CD8-positive, alpha-beta memory T cell (primary cell): ENCODE data around the gene NCS1. TPM values are rescaled to one million over a fixed set of nuclear protein-coding genes. Genes with fewer than 3 reads are reported as not detected.

Experiments used
- CTCF ChIA-PET: fragments of 350-600 bp; sonication (Branson Sonifier 250); formaldehyde crosslinking; loops from one replicate; lab custom pipeline; 2021; ENCODE audit warnings: antibody characterized with exemption; lab: Charles Lee
- POLR2A ChIA-PET: fragments of 350-600 bp; sonication (Branson Sonifier 250); formaldehyde crosslinking; loops from one replicate; lab custom pipeline; 2021; ENCODE audit warnings: antibody characterized with exemption; lab: Charles Lee
- DNase-seq, 5 donors: peaks; one replicate each; pipeline versions ENCODE4 v3.0.0 to v3.0.0-alpha.2; 2020 to 2022; ENCODE audit warnings: mixed read lengths in 1 of 5
- H3K27ac ChIP-seq: one replicate; pipeline ENCODE4 v1.7.0; 2013; ENCODE audit warnings: low read depth, mild to moderate bottlenecking, low read length, moderate library complexity
- H3K27me3 ChIP-seq: 2 replicates; pipeline ENCODE4 v1.7.0; 2013; ENCODE audit warnings: low read length, mild to moderate bottlenecking; ENCODE audit not compliant: insufficient read depth, poor library complexity, severe bottlenecking
- H3K36me3 ChIP-seq: 2 replicates; pipeline ENCODE4 v1.7.0; 2013; ENCODE audit warnings: mild to moderate bottlenecking, low read length, moderate library complexity; ENCODE audit not compliant: insufficient read depth
- H3K4me1 ChIP-seq: 2 replicates; pipeline ENCODE4 v1.7.0; 2013; ENCODE audit warnings: mild to moderate bottlenecking, low read length, moderate library complexity; ENCODE audit not compliant: insufficient read depth
- H3K4me3 ChIP-seq: 2 replicates; pipeline ENCODE4 v1.7.0; 2013; ENCODE audit warnings: mild to moderate bottlenecking, low read length
- H3K9me3 ChIP-seq: 2 replicates; pipeline ENCODE4 v1.7.0; 2013; ENCODE audit warnings: mild to moderate bottlenecking, low read length
- H3K27ac Mint-ChIP-seq, 8 donors: one replicate each; pipeline ENCODE4 v1.8.0; 2020 to 2021; ENCODE audit warnings: mixed read lengths in 8 of 8, mild to moderate bottlenecking in 6 of 8, inconsistent platforms in 3 of 8, moderate library complexity in 3 of 8
- H3K27me3 Mint-ChIP-seq, 2 donors: one replicate each; pipeline ENCODE4 v1.8.0; 2020 to 2021; ENCODE audit warnings: mixed read lengths in 2 of 2, mild to moderate bottlenecking in 1 of 2, moderate library complexity in 1 of 2
- H3K36me3 Mint-ChIP-seq, 3 donors: one replicate each; pipeline ENCODE4 v1.8.0; 2020 to 2021; ENCODE audit warnings: mixed read lengths in 3 of 3, inconsistent platforms in 1 of 3, mild to moderate bottlenecking in 1 of 3
- H3K4me1 Mint-ChIP-seq, 3 donors: one replicate each; pipeline ENCODE4 v1.8.0; 2020 to 2021; ENCODE audit warnings: mixed read lengths in 3 of 3, inconsistent platforms in 1 of 3, mild to moderate bottlenecking in 1 of 3
- H3K4me3 Mint-ChIP-seq, 7 donors: one replicate each; pipeline ENCODE4 v1.8.0; 2020 to 2021; ENCODE audit warnings: mixed read lengths in 7 of 7, mild to moderate bottlenecking in 6 of 7, moderate library complexity in 4 of 7, inconsistent platforms in 2 of 7
- H3K9me3 Mint-ChIP-seq, 5 donors: one replicate each; pipeline ENCODE4 v1.8.0; 2020 to 2022; ENCODE audit warnings: mixed read lengths in 5 of 5, mild to moderate bottlenecking in 3 of 5, moderate library complexity in 2 of 5, inconsistent platforms in 1 of 5
- polyA plus RNA-seq: library from polyadenylated mRNA; unstranded; fragments of 300-500 nt; fragmentation: Illumina TruSeq; gene quantifications from one replicate; pipeline ENCODE4 v1.2.3, GENCODE V29; 2021
- total RNA-seq, 2 experiments: library from RNA; stranded (reverse); gene quantifications; one replicate each; pipeline ENCODE4 v1.2.3, GENCODE V29; 2021

The NCS1 gene
- total and polyA plus RNA-seq, 3 experiments from 2014 or later = 0.54 to 24.3 (median 23.6) TPM

- H3K27me3 ChIP-seq = peaks cover 10% of the 10 kb centered on the region
- POLR2A ChIA-PET = no interaction called here
- peaks cover 10 to 15% (median 10%) of the 10 kb centered on the region in 3 donors for H3K4me1 Mint-ChIP-seq
- no peak overlapping the region for H3K4me3 ChIP-seq
- H3K27me3 Mint-ChIP-seq = peaks cover 6 to 24% of the 10 kb centered on the region in 2 donors
- H3K4me1 ChIP-seq = no peaks in the 10 kb centered on the region
- no peak overlapping the region for H3K27ac ChIP-seq
- no peaks in the 10 kb centered on the region for H3K36me3 ChIP-seq
- CTCF ChIA-PET = no interaction called here
- H3K9me3 ChIP-seq = no peaks in the 10 kb centered on the region
- DNase-seq = peak in 4 of 5 donors; percentile 18 to 62 (median 38)
- H3K9me3 Mint-ChIP-seq = no peaks in the 10 kb centered on the region
- H3K36me3 Mint-ChIP-seq = no peaks in the 10 kb centered on the region
- peak overlapping the region; percentile 54 to 83 (median 75) for H3K4me3 Mint-ChIP-seq
- H3K27ac Mint-ChIP-seq = peak overlapping the region in 1 of 8 donors; percentile 66
Observed at GRCh38 chr9:130172858-130173665, 858 bp downstream of the NCS1 start.

GRCh38 chr9:130173666-130173983 is 1.4 kb downstream of the NCS1 start:
- no peak for DNase-seq
- H3K36me3 ChIP-seq = no peaks in the 10 kb centered on the region
- H3K27me3 Mint-ChIP-seq = peaks cover 6 to 24% of the 10 kb centered on the region in 2 donors
- H3K4me3 Mint-ChIP-seq = peak overlapping the region; percentile 54 to 83 (median 70)
- H3K27ac Mint-ChIP-seq = peak overlapping the region in 1 of 8 donors; percentile 29
- H3K4me3 ChIP-seq = no peak overlapping the region
- no peak overlapping the region for H3K27ac ChIP-seq
- no peaks in the 10 kb centered on the region for H3K9me3 Mint-ChIP-seq
- H3K4me1 Mint-ChIP-seq = peaks cover 10 to 15% (median 10%) of the 10 kb centered on the region in 3 donors
- H3K4me1 ChIP-seq = no peaks in the 10 kb centered on the region
- CTCF ChIA-PET = no interaction called here
- POLR2A ChIA-PET = no interaction called here
- H3K27me3 ChIP-seq = peaks cover 10% of the 10 kb centered on the region
- H3K9me3 ChIP-seq = no peaks in the 10 kb centered on the region
- no peaks in the 10 kb centered on the region for H3K36me3 Mint-ChIP-seq

- Histone ChIP-seq H3K4me3 (no peak overlapping the region), H3K9me3 (no peaks in the 10 kb centered on the region), H3K4me1 (no peaks in the 10 kb centered on the region), H3K27me3 (peaks cover 10% of the 10 kb centered on the region), H3K27ac (no peak overlapping the region), H3K36me3 (no peaks in the 10 kb centered on the region)
- POLR2A ChIA-PET = no interaction called here
- Mint-ChIP-seq H3K9me3 (no peaks in the 10 kb centered on the region), H3K36me3 (no peaks in the 10 kb centered on the region), H3K4me1 (peaks cover 10 to 15% (median 10%) of the 10 kb centered on the region in 3 donors), H3K27ac (peak overlapping the region in 1 of 8 donors; percentile 29), H3K4me3 (peak overlapping the region; percentile 54 to 82 (median 70)), H3K27me3 (peaks cover 4 to 24% of the 10 kb centered on the region in 2 donors)
- CTCF ChIA-PET = interaction anchor here (2.6 kb wide), 1 partner anchor 66 kb away, joined by 8 read pairs; no protein-coding TSS in a partner anchor
- no peak for DNase-seq
Observed at GRCh38 chr9:130174025-130174424, 1.8 kb downstream of the NCS1 start.

GRCh38 chr9:130174920-130175321 is 2.7 kb downstream of the NCS1 start:
- CTCF ChIA-PET = interaction anchor here (0.9 to 2.6 kb wide), 2 partner anchors 9 to 67 kb away, joined by 3 to 8 read pairs; no protein-coding TSS in a partner anchor
- Mint-ChIP-seq H3K27me3 (peaks cover 3 to 24% of the 10 kb centered on the region in 2 donors), H3K4me3 (peak overlapping the region in 5 of 7 donors; percentile 17 to 68 (median 61)), H3K4me1 (peaks cover 10 to 15% (median 10%) of the 10 kb centered on the region in 3 donors), H3K36me3 (no peaks in the 10 kb centered on the region), H3K27ac (no peak overlapping the region), H3K9me3 (no peaks in the 10 kb centered on the region)
- POLR2A ChIA-PET = interaction anchor here (0.6 kb wide), 2 partner anchors 21 to 23 kb away, joined by 3 to 4 read pairs; no protein-coding TSS in a partner anchor
- Histone ChIP-seq H3K9me3 (no peaks in the 10 kb centered on the region), H3K4me3 (no peak overlapping the region), H3K27ac (no peak overlapping the region), H3K27me3 (peaks cover 10% of the 10 kb centered on the region), H3K4me1 (no peaks in the 10 kb centered on the region), H3K36me3 (no peaks in the 10 kb centered on the region)
- DNase-seq = no peak

DNA sequence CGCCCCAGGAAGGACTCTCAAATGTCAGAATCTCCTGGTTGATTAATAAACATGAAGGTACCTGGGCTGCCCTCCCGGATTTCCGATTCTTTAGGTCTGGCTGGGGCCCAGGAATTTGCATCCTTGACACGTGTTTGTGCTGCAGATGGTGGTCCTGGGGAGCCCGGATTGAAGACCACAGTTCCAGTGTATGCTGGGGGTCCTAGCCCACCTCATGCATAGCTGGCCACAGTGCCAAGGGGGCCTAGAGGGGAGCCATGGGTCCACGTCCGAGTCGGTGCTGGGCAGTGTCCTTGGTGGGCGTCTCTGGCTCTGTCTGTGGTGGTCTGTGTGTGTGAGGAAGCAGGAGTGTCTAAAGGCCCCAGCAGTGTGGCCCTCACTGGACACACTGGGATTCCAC is 3.2 kb downstream of the NCS1 start:
- Histone ChIP-seq H3K27ac (no peak overlapping the region), H3K4me1 (no peaks in the 10 kb centered on the region), H3K9me3 (no peaks in the 10 kb centered on the region), H3K4me3 (no peak overlapping the region), H3K36me3 (no peaks in the 10 kb centered on the region), H3K27me3 (peaks cover 10% of the 10 kb centered on the region)
- H3K36me3 Mint-ChIP-seq = no peaks in the 10 kb centered on the region
- peaks cover 10 to 15% (median 10%) of the 10 kb centered on the region in 3 donors for H3K4me1 Mint-ChIP-seq
- DNase-seq = no peak
- H3K27ac Mint-ChIP-seq = no peak overlapping the region
- H3K4me3 Mint-ChIP-seq = no peak overlapping the region
- POLR2A ChIA-PET = no interaction called here
- H3K9me3 Mint-ChIP-seq = no peaks in the 10 kb centered on the region
- CTCF ChIA-PET = interaction anchor here (2.6 kb wide), 1 partner anchor 68 kb away, joined by 8 read pairs; no protein-coding TSS in a partner anchor
- peaks cover 3 to 24% of the 10 kb centered on the region in 2 donors for H3K27me3 Mint-ChIP-seq

DNA sequence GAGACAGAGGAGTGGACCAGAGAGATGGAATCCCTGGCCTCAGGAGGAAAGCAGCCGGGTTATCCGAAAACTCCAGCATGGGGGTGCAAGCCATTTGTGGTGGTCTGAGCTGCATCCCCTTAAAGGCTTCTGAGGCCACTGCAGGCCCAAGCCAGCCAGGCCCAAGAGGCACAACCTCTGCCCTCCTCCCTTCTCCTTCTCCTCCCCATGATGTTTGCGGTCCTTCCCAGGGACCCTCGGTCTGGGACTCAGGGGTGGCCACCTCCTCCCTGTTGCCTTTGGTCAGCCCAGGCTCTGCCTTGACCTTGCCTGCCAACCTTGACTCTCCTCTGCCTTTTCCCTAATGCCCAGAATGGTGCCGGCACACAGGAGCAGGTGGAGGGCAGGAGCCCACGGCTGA is 4.6 kb downstream of the NCS1 start:
- H3K36me3 Mint-ChIP-seq = no peaks in the 10 kb centered on the region
- H3K36me3 ChIP-seq = no peaks in the 10 kb centered on the region
- POLR2A ChIA-PET = no interaction called here

DNA sequence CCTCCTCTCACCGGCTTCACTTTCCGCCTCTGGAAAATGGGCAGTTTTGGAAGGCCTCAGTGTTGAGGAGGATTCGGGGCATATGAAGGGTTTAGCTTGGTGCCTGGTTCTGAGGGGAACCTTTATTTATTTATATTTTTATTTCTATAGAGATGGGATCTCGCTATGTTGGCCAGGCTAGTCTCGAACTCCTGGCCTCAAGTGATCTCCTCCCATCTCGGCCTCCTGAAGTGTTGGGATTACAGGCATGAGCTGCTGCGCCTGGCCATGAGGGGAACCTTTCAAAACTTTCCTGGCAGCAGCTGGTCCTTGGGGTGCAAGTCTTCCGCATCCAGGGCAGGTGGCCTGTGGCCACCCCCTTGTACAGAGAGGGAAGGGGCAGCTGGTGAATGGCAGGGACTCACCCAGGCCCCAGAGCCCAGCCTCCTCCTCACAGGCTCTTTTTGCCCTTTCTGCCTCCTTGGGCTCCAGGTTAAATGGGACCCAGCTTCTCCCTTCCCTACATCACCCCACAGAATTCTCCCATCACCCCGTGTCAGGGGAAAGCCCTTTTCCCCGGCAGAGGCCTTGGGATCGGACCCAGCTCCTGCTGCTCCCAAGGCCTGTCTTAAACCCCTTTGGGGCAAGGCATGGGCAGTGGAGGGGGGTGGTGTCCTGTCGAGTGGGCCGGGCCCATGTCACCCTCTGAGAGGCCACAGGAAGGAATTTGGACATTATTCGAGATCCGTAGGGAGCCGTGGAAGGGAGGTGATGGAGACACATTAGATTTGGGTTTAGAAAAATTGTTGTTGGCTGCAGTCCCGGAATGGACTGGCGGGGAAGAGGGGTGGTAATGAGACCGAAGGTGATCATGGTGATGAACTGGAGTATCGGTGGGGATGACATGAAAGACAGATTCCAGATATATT is 5.9 kb downstream of the NCS1 start:
- no peak for DNase-seq
- no peaks in the 10 kb centered on the region for H3K9me3 ChIP-seq
- Mint-ChIP-seq H3K4me1 (peaks cover 5 to 9% (median 7%) of the 10 kb centered on the region in 3 donors), H3K27ac (no peak overlapping the region), H3K36me3 (no peaks in the 10 kb centered on the region), H3K4me3 (no peak overlapping the region), H3K27me3 (peaks cover 0 to 17% of the 10 kb centered on the region in 2 donors), H3K9me3 (no peaks in the 10 kb centered on the region)
- H3K36me3 ChIP-seq = no peaks in the 10 kb centered on the region
- H3K27me3 ChIP-seq = peaks cover 10% of the 10 kb centered on the region
- no peak overlapping the region for H3K4me3 ChIP-seq
- POLR2A ChIA-PET = no interaction called here
- H3K27ac ChIP-seq = no peak overlapping the region
- CTCF ChIA-PET = no interaction called here
- no peaks in the 10 kb centered on the region for H3K4me1 ChIP-seq

More for the DNA sequence above, 4.6 kb downstream of the NCS1 start:
- peaks cover 0 to 18% of the 10 kb centered on the region in 2 donors for H3K27me3 Mint-ChIP-seq
- no peaks in the 10 kb centered on the region for H3K4me1 ChIP-seq
- CTCF ChIA-PET = interaction anchor here (2.6 kb wide), 1 partner anchor 69 kb away, joined by 8 read pairs; no protein-coding TSS in a partner anchor
- H3K4me3 Mint-ChIP-seq = peak overlapping the region in 1 of 7 donors; percentile 50
- peaks cover 10% of the 10 kb centered on the region for H3K27me3 ChIP-seq
- DNase-seq = no peak
- H3K9me3 ChIP-seq = no peaks in the 10 kb centered on the region
- H3K4me3 ChIP-seq = no peak overlapping the region
- peak overlapping the region in 1 of 8 donors; percentile 47 for H3K27ac Mint-ChIP-seq
- no peaks in the 10 kb centered on the region for H3K9me3 Mint-ChIP-seq
- peaks cover 5 to 11% (median 8%) of the 10 kb centered on the region in 3 donors for H3K4me1 Mint-ChIP-seq
- H3K27ac ChIP-seq = no peak overlapping the region
